ENCODE data around the gene PPP1R8.

The PPP1R8 gene

GRCh38 chr1:27894521-27894920, 63.9 kb downstream of the PPP1R8 start:
- Histone ChIP-seq H3K27me3 (ENCODE audit: insufficient read depth, low read length, poor library complexity) (no peaks in the 10 kb centered on the region), H3K4me3 (ENCODE audit: low read depth in 1 of 2, low read length in 2 of 2) (no peak overlapping the region), H3K9me3 (ENCODE audit: insufficient read depth, low read length, severe bottlenecking) (no peaks in the 10 kb centered on the region), H3K79me2 (ENCODE audit: insufficient read depth, low read length) (no peaks in the 10 kb centered on the region), H3K9ac (ENCODE audit: low read depth, low read length) (no peak overlapping the region), H3K27ac (ENCODE audit: low read length) (no peak overlapping the region), H3K4me2 (ENCODE audit: insufficient read depth, low read length) (no peak overlapping the region), H3K4me1 (ENCODE audit: insufficient read depth, low read length) (no peaks in the 10 kb centered on the region), H2AFZ (ENCODE audit: low read depth, low read length) (no peak overlapping the region), H3K36me3 (ENCODE audit: insufficient read depth, low read length) (peaks cover 88% of the 10 kb centered on the region), H4K20me1 (ENCODE audit: insufficient read depth, low read length) (no peaks in the 10 kb centered on the region)
- TF ChIP-seq EZH2 (IDR thresholded peaks at IDR 0.05; ENCODE audit: borderline replicate concordance, low read depth, low read length, severe bottlenecking) (no peak), CTCF (IDR thresholded peaks at IDR 0.05; ENCODE audit: borderline replicate concordance, extremely low read depth, low read length, poor library complexity, severe bottlenecking) (no peak)
- DNase-seq = no peak
- no peak for ATAC-seq (ENCODE audit: insufficient read depth, low read depth)
